Right lobe of liver (tissue), 6 donors: Measurements from ENCODE around the gene TBC1D3B. TPM values are rescaled to one million over a fixed set of nuclear protein-coding genes. Genes with fewer than 3 reads are reported as not detected.
A peak's percentile ranks its signal among the peaks of the same experiment; 100 is the strongest.

Source experiments
- ATAC-seq, 4 donors: fragments of 200-7000 bp; cut with Tn5 transposase; one replicate each; pipeline ENCODE4 v1.9.1; 2020; ENCODE audit warnings: mild to moderate bottlenecking in 4 of 4, moderate library complexity in 4 of 4
- DNase-seq, 3 donors: peaks; one replicate each; pipeline ENCODE4 v3.0.0-alpha.2; 2020
- H3K27ac ChIP-seq, 3 donors: fragments of 200-600 bp; one replicate each; pipeline ENCODE4 v1.8.0; 2022
- H3K27me3 ChIP-seq, 2 donors: fragments of 200-600 bp; one replicate each; pipeline ENCODE4 v1.8.0; 2022
- H3K36me3 ChIP-seq, 4 donors: fragments of 200-600 bp; sonication (generic) in 1 of 4; one replicate each; pipeline versions ENCODE4 v1.5.1 to v1.8.0; 2017 to 2022; ENCODE audit warnings: control low read depth in 1 of 4
- H3K4me1 ChIP-seq, 4 donors: fragments of 200-600 bp; sonication (generic) in 1 of 4; one replicate each; pipeline versions ENCODE4 v1.5.1 to v1.8.0; 2017 to 2022; ENCODE audit warnings: control low read depth in 1 of 4
- H3K4me3 ChIP-seq, 3 donors: fragments of 200-600 bp; one replicate each; pipeline ENCODE4 v1.8.0; 2022
- H3K9me3 ChIP-seq, 4 donors: fragments of 200-600 bp; sonication (generic) in 1 of 4; one replicate each; pipeline versions ENCODE4 v1.5.1 to v1.8.0; 2017 to 2022; ENCODE audit warnings: control low read depth in 1 of 4
- POLR2A ChIP-seq: fragments of 450-650 bp; IDR thresholded peaks from one replicate; pipeline ENCODE4 v1.6.1; 2017; ENCODE audit warnings: antibody characterized with exemption, mild to moderate bottlenecking
- WGBS: methylation state at CpG from one replicate; pipeline ENCODE4 v1.1.6; 2018; ENCODE audit warnings: low coverage, low lambda C conversion rate; ENCODE audit not compliant: insufficient coverage; ENCODE audit errors: missing lambda C conversion rate; 5-methylcytosine and 5-hydroxymethylcytosine counted together
- intact Hi-C, 2 donors: fragments of 100-400 bp; cut with DNase I; formaldehyde crosslinking; loops; one replicate each; pipeline versions ENCODE4 v1.11.2 to v1.14.1; 2022
- total RNA-seq, 6 experiments: library from RNA; depleted of rRNA in 2 of 6; stranded (reverse); fragments of >200 nt in 2 of 6; fragmentation: NEBNext Ultra II Directional in 3 of 6; extraction: Animal tissue kit (Norgen Biotek cat#: 25700) in 3 of 6; gene quantifications; one replicate each; pipeline versions ENCODE4 v1.1.0 to v1.2.4, GENCODE V29; 2016 to 2023
- TF ChIP-seq, protein P1 (sequence below), 4 donors: fragments of 200-600 bp in 3 of 4; fragments of 450-650 bp in 1 of 4; IDR thresholded peaks; one replicate each; pipeline versions ENCODE4 v1.5.1 to v1.8.0; 2016 to 2022; ENCODE audit warnings: antibody characterized with exemption in 4 of 4, mild to moderate bottlenecking in 2 of 4
- donor health status: DM: no; HTN: yes; CAD: no.
- donor health status: DM: no; HTN: no; CAD: no.
- donor health status: DM: no; HTN: no; CAD: no.
- donor health status: DM: no; HTN: yes; CAD: no.
- donor health status: DM: no; HTN: yes; CAD: no.

Gene TBC1D3B
- total RNA-seq, 6 experiments from 2014 or later = 2.4 to 6.5 (median 3.7) TPM; not detected in 2

DNA sequence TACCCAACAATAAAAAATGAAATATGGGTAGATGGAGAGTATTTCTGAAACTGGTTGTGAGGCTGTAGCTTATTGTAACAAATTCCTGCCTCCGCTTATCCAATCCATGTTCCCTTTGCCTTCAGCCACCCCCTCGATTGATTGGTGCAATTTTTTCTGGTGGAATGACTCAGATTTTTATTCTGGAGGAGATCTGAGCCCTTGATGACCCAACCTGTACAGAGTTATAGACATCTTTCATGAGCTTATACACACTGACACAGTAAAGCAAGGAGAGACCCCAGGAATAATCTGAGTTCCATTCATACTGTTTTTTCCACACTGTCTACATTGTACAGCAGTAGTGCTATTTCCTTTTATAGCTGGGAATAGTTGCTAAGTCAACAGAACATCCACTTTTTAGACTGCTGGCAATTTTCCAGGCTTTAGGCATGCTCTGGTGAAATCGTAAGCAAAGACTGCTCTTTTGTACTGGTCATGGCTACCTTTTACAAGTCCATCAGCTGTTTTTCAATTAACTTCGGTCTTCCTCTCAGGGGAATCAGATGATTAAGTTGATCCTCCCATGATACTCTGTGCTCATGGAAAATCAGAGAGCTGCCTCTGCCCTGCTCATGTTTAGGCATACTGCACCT is 42.7 kb downstream of the TBC1D3B start:
- TF ChIP-seq, protein P1, sequence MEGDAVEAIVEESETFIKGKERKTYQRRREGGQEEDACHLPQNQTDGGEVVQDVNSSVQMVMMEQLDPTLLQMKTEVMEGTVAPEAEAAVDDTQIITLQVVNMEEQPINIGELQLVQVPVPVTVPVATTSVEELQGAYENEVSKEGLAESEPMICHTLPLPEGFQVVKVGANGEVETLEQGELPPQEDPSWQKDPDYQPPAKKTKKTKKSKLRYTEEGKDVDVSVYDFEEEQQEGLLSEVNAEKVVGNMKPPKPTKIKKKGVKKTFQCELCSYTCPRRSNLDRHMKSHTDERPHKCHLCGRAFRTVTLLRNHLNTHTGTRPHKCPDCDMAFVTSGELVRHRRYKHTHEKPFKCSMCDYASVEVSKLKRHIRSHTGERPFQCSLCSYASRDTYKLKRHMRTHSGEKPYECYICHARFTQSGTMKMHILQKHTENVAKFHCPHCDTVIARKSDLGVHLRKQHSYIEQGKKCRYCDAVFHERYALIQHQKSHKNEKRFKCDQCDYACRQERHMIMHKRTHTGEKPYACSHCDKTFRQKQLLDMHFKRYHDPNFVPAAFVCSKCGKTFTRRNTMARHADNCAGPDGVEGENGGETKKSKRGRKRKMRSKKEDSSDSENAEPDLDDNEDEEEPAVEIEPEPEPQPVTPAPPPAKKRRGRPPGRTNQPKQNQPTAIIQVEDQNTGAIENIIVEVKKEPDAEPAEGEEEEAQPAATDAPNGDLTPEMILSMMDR (IDR thresholded peaks at IDR 0.05) = no peak
- TF ChIP-seq POLR2A = no peak
- intact Hi-C loops = no loop called here
- peak; percentile 41 to 82 (median 67) for ATAC-seq
- Histone ChIP-seq H3K4me3 (no peak overlapping the region), H3K36me3 (no peaks in the 10 kb centered on the region), H3K27ac (no peak overlapping the region), H3K27me3 (no peaks in the 10 kb centered on the region), H3K4me1 (no peaks in the 10 kb centered on the region), H3K9me3 (no peaks in the 10 kb centered on the region)
- WGBS = 36% methylated on average over 4 of the region's 4 CpGs
- no peak for DNase-seq

DNA sequence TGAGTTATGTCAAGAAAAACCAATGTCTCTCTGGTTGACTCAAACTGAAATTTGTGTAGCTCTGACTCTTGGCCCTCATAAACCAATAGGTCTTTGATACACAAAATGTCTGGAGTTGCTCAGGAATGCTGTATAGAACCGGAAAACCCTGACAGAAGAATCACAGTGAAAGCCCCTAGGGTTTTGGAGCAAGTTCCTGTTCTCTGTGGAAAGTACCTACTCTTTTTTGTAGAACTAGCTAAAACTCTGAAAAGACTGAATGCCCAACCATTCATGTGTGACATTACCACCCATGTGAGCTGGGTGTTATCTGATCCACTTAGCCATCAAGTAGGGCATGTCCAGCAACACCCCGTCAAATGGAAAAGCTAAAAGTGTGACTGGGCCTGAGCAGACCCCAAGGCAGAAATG is 44.0 kb downstream of the TBC1D3B start:
- no peak overlapping the region for H3K27ac ChIP-seq
- TF ChIP-seq, protein P1 (IDR thresholded peaks at IDR 0.05) = no peak
- no peak for TF ChIP-seq POLR2A
- H3K4me1 ChIP-seq = no peaks in the 10 kb centered on the region
- intact Hi-C loops = no loop called here
- no peak overlapping the region for H3K4me3 ChIP-seq
- H3K36me3 ChIP-seq = no peaks in the 10 kb centered on the region
- WGBS = 85% methylated on average over 2 of the region's 2 CpGs
- DNase-seq = no peak
- H3K9me3 ChIP-seq = no peaks in the 10 kb centered on the region
- H3K27me3 ChIP-seq = no peaks in the 10 kb centered on the region
- no peak for ATAC-seq

DNA sequence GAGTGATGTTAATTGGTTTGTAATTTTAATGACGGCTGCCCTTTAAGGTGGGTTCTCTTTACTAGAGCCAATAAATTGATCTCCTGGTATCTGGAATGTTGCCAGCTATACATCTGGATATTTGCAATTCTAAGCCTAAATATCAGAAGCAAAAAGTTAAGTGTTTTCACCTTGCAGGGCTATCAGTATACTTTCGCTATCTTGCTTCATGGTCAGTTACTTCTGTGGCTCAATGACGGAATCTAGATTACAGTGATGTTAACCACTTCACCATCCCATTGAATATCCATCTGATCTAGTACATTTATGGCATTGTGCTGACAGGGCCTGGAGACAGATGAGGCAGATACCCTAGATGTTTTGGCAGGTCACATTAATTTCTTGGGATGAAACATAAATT is 44.5 kb downstream of the TBC1D3B start:
- H3K36me3 ChIP-seq = no peaks in the 10 kb centered on the region
- H3K27me3 ChIP-seq = no peaks in the 10 kb centered on the region
- no peak for TF ChIP-seq POLR2A
- H3K9me3 ChIP-seq = no peaks in the 10 kb centered on the region
- H3K27ac ChIP-seq = no peak overlapping the region
- no peak overlapping the region for H3K4me3 ChIP-seq
- no peak for ATAC-seq
- intact Hi-C loops = no loop called here
- H3K4me1 ChIP-seq = no peaks in the 10 kb centered on the region
- 92% methylated on average over 3 of the region's 3 CpGs for WGBS
- no peak for DNase-seq

DNA sequence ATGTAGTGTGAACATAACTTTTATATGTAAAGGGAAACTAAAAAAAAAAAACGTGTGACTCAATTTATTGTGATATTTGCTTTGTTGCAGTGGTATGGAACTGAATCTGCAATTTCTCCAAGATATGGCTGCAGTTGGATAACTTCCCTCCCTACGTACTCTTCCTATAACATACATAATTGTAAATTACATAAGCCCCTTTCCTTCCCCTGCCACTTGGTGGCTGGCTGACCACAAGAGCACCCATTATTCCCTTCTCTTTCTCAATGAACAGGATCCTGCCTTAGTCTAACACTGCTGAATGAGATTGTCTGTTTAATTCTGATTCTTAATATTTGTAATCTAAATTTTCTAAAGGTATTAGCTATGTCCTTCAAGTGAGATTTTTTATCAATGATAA is 45.0 kb downstream of the TBC1D3B start:
- H3K27ac ChIP-seq = no peak overlapping the region
- no peaks in the 10 kb centered on the region for H3K27me3 ChIP-seq
- H3K4me3 ChIP-seq = no peak overlapping the region
- DNase-seq (no peak), ATAC-seq (no peak)
- no peaks in the 10 kb centered on the region for H3K9me3 ChIP-seq
- 59% methylated on average over 2 of the region's 2 CpGs for WGBS
- H3K4me1 ChIP-seq = no peaks in the 10 kb centered on the region
- no peaks in the 10 kb centered on the region for H3K36me3 ChIP-seq
- TF ChIP-seq, protein P1 (IDR thresholded peaks at IDR 0.05) = no peak
- no peak for TF ChIP-seq POLR2A
- intact Hi-C loops = no loop called here

DNA sequence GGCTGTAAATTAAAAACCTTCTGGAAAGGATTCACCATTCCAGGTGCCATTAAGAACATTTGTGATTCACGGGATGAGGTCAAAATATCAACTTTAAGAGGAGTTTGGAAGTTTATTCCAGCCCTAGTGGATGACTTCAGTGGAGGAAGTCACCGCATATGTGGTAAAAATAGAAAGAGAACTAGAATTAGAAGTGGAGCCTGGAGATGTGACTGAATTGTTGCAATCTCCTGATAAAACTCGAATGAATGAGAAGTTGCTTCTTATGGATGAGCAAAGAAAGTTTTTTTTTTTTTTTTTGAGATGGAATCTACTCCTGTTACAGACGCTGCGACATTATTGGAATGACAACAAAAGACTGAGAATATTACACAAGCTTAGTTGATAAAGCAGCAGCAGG is 46.1 kb downstream of the TBC1D3B start:
- no peaks in the 10 kb centered on the region for H3K4me1 ChIP-seq
- no peaks in the 10 kb centered on the region for H3K27me3 ChIP-seq
- TF ChIP-seq, protein P1 (IDR thresholded peaks at IDR 0.05) = no peak
- TF ChIP-seq POLR2A = no peak
- no peak overlapping the region for H3K27ac ChIP-seq
- intact Hi-C loops = no loop called here
- no peaks in the 10 kb centered on the region for H3K9me3 ChIP-seq
- no peak overlapping the region for H3K4me3 ChIP-seq
- no peak for ATAC-seq
- no peaks in the 10 kb centered on the region for H3K36me3 ChIP-seq
- WGBS = 32% methylated on average over 5 of the region's 5 CpGs
- no peak for DNase-seq
